Upper lobe of right lung (tissue), 1 donor: ENCODE results near the gene TMA7B. TPM values are rescaled to one million over a fixed set of nuclear protein-coding genes. Genes with fewer than 3 reads are reported as not detected.

Source experiments
- ATAC-seq: fragments of 200-7000 bp; cut with Tn5 transposase; one replicate; pipeline ENCODE4 v1.9.1; 2020; ENCODE audit warnings: mild to moderate bottlenecking, moderate library complexity
- DNase-seq: peaks from one replicate; pipeline ENCODE4 v3.0.0-alpha.2; 2020
- H3K27ac ChIP-seq: fragments of 200-600 bp; one replicate; pipeline ENCODE4 v1.8.0; 2022
- H3K27me3 ChIP-seq: fragments of 200-600 bp; one replicate; pipeline ENCODE4 v1.8.0; 2022; ENCODE audit warnings: mild to moderate bottlenecking
- H3K36me3 ChIP-seq: fragments of 200-600 bp; one replicate; pipeline ENCODE4 v1.8.0; 2022
- H3K4me1 ChIP-seq: fragments of 200-600 bp; one replicate; pipeline ENCODE4 v1.8.0; 2022
- H3K4me3 ChIP-seq: fragments of 200-600 bp; one replicate; pipeline ENCODE4 v1.8.0; 2022; ENCODE audit warnings: mild to moderate bottlenecking
- H3K9me3 ChIP-seq: fragments of 200-600 bp; one replicate; pipeline ENCODE4 v1.8.0; 2022
- intact Hi-C: fragments of 100-400 bp; cut with DNase I; formaldehyde crosslinking; loops from one replicate; pipeline ENCODE4 v1.11.0; 2022
- total RNA-seq: library from RNA; stranded (reverse); fragmentation: NEBNext Ultra II Directional; extraction: Animal tissue kit (Norgen Biotek cat#: 25700); gene quantifications from one replicate; pipeline ENCODE4 v1.2.1, GENCODE V29; 2021
- TF ChIP-seq, protein P1 (sequence below): fragments of 200-600 bp; IDR thresholded peaks from one replicate; pipeline ENCODE4 v1.8.0; 2022; ENCODE audit warnings: antibody characterized with exemption
- donor health status: DM: no; HTN: yes; CAD: no; lungs with severe emphysema.

The TMA7B gene
- total RNA-seq, 1 donor from 2014 or later = 0.69 TPM

DNA sequence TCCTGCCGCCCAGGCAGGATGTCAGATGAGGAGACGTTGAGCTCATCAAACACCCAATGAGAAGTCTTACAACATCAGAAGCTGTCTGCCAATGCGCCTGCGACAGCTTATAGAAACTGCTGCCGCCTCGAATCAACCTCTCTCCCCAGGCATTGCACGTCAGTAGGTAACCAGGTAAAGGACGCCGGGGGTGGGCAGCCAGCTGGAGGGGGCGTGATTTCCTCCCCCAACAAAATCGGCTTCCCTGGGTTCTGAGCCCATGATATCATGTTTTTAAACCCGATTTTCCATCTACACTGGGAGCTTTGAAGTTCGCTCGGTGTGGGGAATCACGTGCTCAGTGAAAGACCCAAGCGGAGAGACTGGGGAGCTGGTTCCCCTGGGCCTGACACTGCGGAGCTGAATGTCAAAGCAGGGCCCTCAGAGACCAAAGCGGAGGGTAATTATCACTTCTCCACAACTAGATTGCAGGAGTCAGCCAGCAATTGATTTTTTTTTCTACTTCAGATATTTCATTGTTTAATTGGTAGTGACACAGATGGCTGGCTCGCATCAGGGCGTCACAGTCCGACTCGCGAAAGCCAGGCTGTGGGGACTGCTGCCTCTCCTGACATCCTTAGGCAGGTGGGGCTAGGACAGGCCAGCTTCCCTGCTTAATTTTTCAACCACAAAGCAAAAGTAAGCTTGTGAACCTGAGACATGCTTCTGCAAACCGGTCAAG lies 49.9 kb downstream of the TMA7B start:
- DNase-seq (no peak), ATAC-seq (no peak)
- no peak overlapping the region for H3K4me3 ChIP-seq
- intact Hi-C loops = loop anchor here (10.0 kb wide), 1 partner anchor 55 kb away; no protein-coding TSS in a partner anchor
- no peak overlapping the region for H3K27ac ChIP-seq
- no peaks in the 10 kb centered on the region for H3K36me3 ChIP-seq
- TF ChIP-seq, protein P1, sequence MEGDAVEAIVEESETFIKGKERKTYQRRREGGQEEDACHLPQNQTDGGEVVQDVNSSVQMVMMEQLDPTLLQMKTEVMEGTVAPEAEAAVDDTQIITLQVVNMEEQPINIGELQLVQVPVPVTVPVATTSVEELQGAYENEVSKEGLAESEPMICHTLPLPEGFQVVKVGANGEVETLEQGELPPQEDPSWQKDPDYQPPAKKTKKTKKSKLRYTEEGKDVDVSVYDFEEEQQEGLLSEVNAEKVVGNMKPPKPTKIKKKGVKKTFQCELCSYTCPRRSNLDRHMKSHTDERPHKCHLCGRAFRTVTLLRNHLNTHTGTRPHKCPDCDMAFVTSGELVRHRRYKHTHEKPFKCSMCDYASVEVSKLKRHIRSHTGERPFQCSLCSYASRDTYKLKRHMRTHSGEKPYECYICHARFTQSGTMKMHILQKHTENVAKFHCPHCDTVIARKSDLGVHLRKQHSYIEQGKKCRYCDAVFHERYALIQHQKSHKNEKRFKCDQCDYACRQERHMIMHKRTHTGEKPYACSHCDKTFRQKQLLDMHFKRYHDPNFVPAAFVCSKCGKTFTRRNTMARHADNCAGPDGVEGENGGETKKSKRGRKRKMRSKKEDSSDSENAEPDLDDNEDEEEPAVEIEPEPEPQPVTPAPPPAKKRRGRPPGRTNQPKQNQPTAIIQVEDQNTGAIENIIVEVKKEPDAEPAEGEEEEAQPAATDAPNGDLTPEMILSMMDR = no peak
- no peaks in the 10 kb centered on the region for H3K4me1 ChIP-seq
- no peaks in the 10 kb centered on the region for H3K9me3 ChIP-seq
- peaks cover 42% of the 10 kb centered on the region for H3K27me3 ChIP-seq

- H3K27me3 ChIP-seq = peaks cover 42% of the 10 kb centered on the region
- intact Hi-C loops = loop anchor here (10.0 kb wide), 1 partner anchor 56 kb away; no protein-coding TSS in a partner anchor
Observed at GRCh38 chr22:40010746-40011145, 50.5 kb downstream of the TMA7B start.

More at GRCh38 chr22:40010746-40011145, 50.5 kb downstream of the TMA7B start:
- no peak for ATAC-seq
- DNase-seq = no peak
- Histone ChIP-seq H3K9me3 (no peaks in the 10 kb centered on the region), H3K4me3 (no peak overlapping the region), H3K27ac (no peak overlapping the region), H3K36me3 (no peaks in the 10 kb centered on the region), H3K4me1 (no peaks in the 10 kb centered on the region)
- TF ChIP-seq, protein P1 = no peak

Other genes starting within 250 kb of the TMA7B start
- gene ENTHD1, start 66.6 kb upstream of the TMA7B start, total RNA-seq = not detected
- gene GRAP2, start 59.3 kb upstream of the TMA7B start, total RNA-seq = 10.1 TPM
- gene FAM83F, start 34.6 kb downstream of the TMA7B start, total RNA-seq = 0.35 TPM
- gene TNRC6B, start 217.5 kb downstream of the TMA7B start, total RNA-seq = 46.4 TPM